Epithelial cell of esophagus (primary cell): ENCODE measurements around the gene SDHAF2.

Experiments used
- DNase-seq: peaks from one replicate; pipeline ENCODE4 v3.0.0; 2010; ENCODE audit warnings: low read depth
- H3K4me3 ChIP-seq: 2 replicates; pipeline ENCODE4 v1.5.1; 2011; ENCODE audit warnings: mild to moderate bottlenecking, low read length, control low read depth
- TF ChIP-seq, protein P1 (sequence below): IDR thresholded peaks from 2 replicates; pipeline ENCODE4 v1.5.1; 2011; ENCODE audit warnings: low read depth, mild to moderate bottlenecking, low read length, control low read depth, inconsistent platforms; ENCODE audit not compliant: insufficient read depth; ENCODE audit errors: missing control alignments

Gene SDHAF2

DNA sequence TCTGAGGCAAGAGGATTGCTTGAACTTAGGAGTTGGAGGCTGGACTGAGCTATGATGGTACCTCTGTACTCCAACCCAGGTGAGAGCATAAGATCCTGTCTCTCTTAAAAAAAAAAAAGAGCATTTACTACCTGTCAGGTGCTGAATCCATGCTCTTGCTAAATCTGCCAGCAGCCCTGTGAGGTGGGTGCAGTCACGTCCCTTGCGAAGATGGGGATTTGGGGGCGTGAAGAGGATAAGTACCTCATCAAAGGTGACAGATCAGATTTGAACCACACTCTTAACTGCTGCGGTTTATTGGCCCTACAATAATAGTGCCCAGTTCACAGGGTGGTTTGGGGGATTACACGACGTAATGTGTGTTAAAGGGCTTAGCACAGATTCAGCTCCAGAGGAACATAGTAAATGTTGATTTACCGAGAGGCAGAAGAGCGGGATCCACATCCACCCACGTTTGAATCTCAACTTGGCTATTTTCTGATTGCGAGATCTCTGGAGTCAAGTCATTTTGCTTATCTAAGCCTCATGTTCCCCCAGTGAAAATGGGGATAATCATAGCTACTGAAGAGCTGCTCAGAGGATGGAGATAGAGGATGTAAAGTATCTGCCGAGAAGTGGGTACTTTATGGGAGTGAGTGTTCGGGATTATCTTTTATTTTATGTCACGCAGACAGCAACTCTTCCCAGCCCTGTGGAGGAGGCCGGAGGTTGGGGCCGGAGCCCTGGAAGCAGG is 50.5 kb downstream of the SDHAF2 start:
- TF ChIP-seq, protein P1, sequence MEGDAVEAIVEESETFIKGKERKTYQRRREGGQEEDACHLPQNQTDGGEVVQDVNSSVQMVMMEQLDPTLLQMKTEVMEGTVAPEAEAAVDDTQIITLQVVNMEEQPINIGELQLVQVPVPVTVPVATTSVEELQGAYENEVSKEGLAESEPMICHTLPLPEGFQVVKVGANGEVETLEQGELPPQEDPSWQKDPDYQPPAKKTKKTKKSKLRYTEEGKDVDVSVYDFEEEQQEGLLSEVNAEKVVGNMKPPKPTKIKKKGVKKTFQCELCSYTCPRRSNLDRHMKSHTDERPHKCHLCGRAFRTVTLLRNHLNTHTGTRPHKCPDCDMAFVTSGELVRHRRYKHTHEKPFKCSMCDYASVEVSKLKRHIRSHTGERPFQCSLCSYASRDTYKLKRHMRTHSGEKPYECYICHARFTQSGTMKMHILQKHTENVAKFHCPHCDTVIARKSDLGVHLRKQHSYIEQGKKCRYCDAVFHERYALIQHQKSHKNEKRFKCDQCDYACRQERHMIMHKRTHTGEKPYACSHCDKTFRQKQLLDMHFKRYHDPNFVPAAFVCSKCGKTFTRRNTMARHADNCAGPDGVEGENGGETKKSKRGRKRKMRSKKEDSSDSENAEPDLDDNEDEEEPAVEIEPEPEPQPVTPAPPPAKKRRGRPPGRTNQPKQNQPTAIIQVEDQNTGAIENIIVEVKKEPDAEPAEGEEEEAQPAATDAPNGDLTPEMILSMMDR, result no peak
- no peak for DNase-seq
- no peak overlapping the region for H3K4me3 ChIP-seq

DNA sequence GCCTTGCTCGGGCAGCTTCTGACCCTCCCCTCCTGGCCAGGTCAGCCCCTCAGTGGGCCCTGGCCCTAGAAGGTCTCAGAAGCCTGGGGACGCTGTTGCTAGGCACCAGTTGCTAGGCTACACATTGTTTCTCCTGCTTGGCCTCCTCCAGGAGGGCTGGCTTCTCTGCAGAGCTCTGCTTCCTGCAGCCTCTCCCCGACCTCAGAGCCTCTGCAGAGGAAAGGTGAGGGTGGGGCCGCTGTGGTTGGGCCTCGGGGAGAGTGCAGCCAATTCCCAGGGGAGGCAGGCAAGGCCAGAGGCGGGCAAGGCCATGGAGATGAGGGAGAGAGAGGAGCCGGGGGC is 51.0 kb downstream of the SDHAF2 start:
- H3K4me3 ChIP-seq, result no peak overlapping the region
- TF ChIP-seq, protein P1, result no peak
- no peak for DNase-seq

GRCh38 chr11:61481806-61482205 is 51.9 kb downstream of the SDHAF2 start:
- no peak overlapping the region for H3K4me3 ChIP-seq
- DNase-seq, result no peak
- TF ChIP-seq, protein P1, result no peak

DNA sequence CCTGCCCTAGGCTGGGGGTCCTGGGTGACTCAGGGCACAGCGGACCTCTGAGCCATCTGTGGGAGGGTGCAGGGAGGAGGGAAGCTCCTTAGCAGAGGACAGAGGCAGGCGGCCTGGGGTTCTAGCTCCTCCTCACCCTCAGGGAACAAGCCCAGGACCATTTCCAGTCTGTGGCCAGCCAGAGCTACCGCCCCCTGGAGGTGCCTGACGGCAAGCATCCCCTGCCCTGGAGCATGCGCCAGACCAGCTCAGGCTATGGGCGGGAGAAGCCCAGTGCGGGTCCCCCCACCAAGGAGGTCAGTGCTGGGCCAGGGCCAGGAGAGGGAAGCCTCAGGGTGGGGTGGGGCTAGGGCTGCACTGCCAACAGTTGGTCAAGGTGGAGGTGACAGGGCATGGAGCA is 52.6 kb downstream of the SDHAF2 start:
- no peak overlapping the region for H3K4me3 ChIP-seq
- TF ChIP-seq, protein P1, result peak; percentile 51
- DNase-seq, result no peak

GRCh38 chr11:61484541-61484940 is 54.6 kb downstream of the SDHAF2 start:
- TF ChIP-seq, protein P1, result no peak
- no peak for DNase-seq
- no peak overlapping the region for H3K4me3 ChIP-seq

- TF ChIP-seq, protein P1, result no peak
- DNase-seq, result no peak
These were observed 55.2 kb downstream of the SDHAF2 start for GRCh38 chr11:61485080-61485479.

DNA sequence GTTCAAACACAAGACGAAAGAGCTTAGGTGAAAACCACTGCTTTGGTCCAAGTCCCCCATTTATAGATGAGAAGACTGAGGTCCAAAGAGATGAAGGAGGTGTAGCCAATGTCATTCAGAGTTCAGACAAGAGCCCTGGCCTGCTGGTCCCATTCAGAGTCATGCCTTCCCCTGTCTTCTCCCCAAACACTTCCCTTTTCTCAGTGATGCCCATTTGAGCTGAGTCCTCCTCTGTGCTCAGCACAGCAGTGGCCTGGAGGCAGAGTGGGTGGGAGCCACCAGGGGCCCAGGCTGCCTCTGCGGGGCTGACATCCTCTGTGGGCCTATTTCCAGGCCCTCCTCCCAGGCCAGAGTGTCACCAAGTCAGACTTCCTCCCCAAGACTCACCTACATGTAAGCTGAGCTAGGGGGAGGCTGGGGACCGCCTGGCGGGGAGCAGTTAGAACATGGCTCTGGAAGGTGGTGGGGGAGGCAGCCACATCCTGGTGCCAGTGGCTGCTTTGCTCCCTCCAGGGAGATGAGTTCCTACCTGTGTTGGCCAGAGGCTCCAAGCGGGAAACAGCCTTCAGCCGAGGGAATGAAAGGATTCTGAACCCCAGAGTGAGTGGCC is 56.2 kb downstream of the SDHAF2 start:
- no peak overlapping the region for H3K4me3 ChIP-seq
- TF ChIP-seq, protein P1, result no peak
- no peak for DNase-seq

More at GRCh38 chr11:61485080-61485479, 55.2 kb downstream of the SDHAF2 start:
- H3K4me3 ChIP-seq, result no peak overlapping the region
